Tibial nerve (tissue), 4 donors: ENCODE measurements around the gene ZNF385B. TPM values are rescaled to one million over a fixed set of nuclear protein-coding genes. Genes with fewer than 3 reads are reported as not detected.

Experiments used
- DNase-seq, 2 donors: peaks; one replicate each; pipeline ENCODE4 v3.0.0-alpha.2; 2019; ENCODE audit warnings: low spot score in 2 of 2
- H3K27ac ChIP-seq, 4 donors: fragments of 200-600 bp; sonication (generic) in 3 of 4; one replicate each; pipeline ENCODE4 v1.5.1; 2017 to 2019; ENCODE audit warnings: mild to moderate bottlenecking in 1 of 4
- H3K27me3 ChIP-seq, 2 donors: fragments of 200-600 bp; sonication (generic) in 1 of 2; one replicate each; pipeline versions ENCODE4 v1.5.1 to v1.6.0; 2017 to 2019
- H3K36me3 ChIP-seq, 3 donors: fragments of 200-600 bp; sonication (generic); one replicate each; pipeline ENCODE4 v1.5.1; 2018 to 2019
- H3K4me1 ChIP-seq, 4 donors: fragments of 200-600 bp; sonication (generic) in 3 of 4; one replicate each; pipeline ENCODE4 v1.5.1; 2017 to 2019
- H3K4me3 ChIP-seq, 4 donors: fragments of 200-600 bp; sonication (generic) in 3 of 4; one replicate each; pipeline ENCODE4 v1.5.1; 2017 to 2019; ENCODE audit warnings: mild to moderate bottlenecking in 1 of 4, moderate library complexity in 1 of 4
- H3K9me3 ChIP-seq, 4 donors: fragments of 200-600 bp; sonication (generic) in 3 of 4; one replicate each; pipeline ENCODE4 v1.5.1; 2017 to 2019
- EP300 ChIP-seq, 2 donors: sonication (generic); formaldehyde crosslinking; IDR thresholded peaks; one replicate each; pipeline ENCODE4 v1.6.1; 2017; ENCODE audit warnings: antibody characterized with exemption in 2 of 2, mild to moderate bottlenecking in 1 of 2
- POLR2A ChIP-seq, 2 donors: fragments of 450-650 bp; IDR thresholded peaks; one replicate each; pipeline ENCODE4 v1.6.1; 2017; ENCODE audit warnings: antibody characterized with exemption in 2 of 2, mild to moderate bottlenecking in 2 of 2, moderate library complexity in 2 of 2
- WGBS, 2 donors: methylation state at CpG; one replicate each; pipeline ENCODE4 v1.1.5; 2018; 5-methylcytosine and 5-hydroxymethylcytosine counted together
- total RNA-seq, 4 donors: library from RNA; depleted of rRNA; stranded (reverse); fragments of >200 nt; gene quantifications; one replicate each; pipeline ENCODE4 v1.1.0, GENCODE V29; 2016
- TF ChIP-seq, protein P1 (sequence below), 5 experiments: fragments of 200-600 bp in 3 of 5; fragments of 450-650 bp in 2 of 5; sonication (generic) in 3 of 5; IDR thresholded peaks; one replicate each; pipeline ENCODE4 v1.5.1; 2016 to 2019; ENCODE audit warnings: antibody characterized with exemption in 5 of 5, mild to moderate bottlenecking in 3 of 5, moderate library complexity in 2 of 5

ZNF385B gene
- total RNA-seq, 4 donors from 2014 or later = 1.2 to 3.9 (median 2.6) TPM

DNA sequence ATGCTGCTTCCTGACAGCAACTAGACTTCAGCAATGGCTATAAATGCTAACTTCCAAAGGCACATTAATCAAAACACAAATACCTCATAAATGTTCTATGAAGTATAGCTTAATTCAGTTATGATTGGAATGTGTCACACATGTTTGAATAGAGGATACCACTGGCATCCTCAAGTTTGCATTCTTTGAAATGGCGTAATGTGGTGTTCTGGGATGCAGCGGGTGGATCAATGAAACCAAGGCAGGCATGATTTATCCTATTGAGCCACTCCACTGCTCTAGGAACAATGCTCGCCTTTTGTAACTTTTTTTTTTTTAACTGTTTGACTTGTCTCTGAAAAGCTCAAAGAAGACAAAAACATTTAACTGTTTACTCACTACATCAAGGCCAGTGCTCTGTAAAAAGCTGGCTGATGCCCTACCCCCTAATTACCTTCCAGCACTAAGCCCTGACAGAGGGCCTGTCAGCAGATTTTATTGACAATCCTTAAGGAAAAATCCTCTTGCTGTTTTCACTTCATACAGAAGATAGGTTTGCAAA is 318.0 kb downstream of the ZNF385B start:
- H3K9me3 ChIP-seq = peaks cover 0 to 11% (median 0%) of the 10 kb centered on the region in 4 donors
- DNase-seq = no peak
- H3K36me3 ChIP-seq = no peaks in the 10 kb centered on the region
- H3K27ac ChIP-seq = no peak overlapping the region
- H3K4me1 ChIP-seq = no peaks in the 10 kb centered on the region
- TF ChIP-seq POLR2A (IDR thresholded peaks at IDR 0.05) (no peak), EP300 (IDR thresholded peaks at IDR 0.05) (no peak)
- TF ChIP-seq, protein P1, sequence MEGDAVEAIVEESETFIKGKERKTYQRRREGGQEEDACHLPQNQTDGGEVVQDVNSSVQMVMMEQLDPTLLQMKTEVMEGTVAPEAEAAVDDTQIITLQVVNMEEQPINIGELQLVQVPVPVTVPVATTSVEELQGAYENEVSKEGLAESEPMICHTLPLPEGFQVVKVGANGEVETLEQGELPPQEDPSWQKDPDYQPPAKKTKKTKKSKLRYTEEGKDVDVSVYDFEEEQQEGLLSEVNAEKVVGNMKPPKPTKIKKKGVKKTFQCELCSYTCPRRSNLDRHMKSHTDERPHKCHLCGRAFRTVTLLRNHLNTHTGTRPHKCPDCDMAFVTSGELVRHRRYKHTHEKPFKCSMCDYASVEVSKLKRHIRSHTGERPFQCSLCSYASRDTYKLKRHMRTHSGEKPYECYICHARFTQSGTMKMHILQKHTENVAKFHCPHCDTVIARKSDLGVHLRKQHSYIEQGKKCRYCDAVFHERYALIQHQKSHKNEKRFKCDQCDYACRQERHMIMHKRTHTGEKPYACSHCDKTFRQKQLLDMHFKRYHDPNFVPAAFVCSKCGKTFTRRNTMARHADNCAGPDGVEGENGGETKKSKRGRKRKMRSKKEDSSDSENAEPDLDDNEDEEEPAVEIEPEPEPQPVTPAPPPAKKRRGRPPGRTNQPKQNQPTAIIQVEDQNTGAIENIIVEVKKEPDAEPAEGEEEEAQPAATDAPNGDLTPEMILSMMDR (IDR thresholded peaks at IDR 0.05) = no peak
- no peak overlapping the region for H3K4me3 ChIP-seq
- 45 to 50% methylated on average over 3 of the region's 3 CpGs for WGBS, 2 donors
- no peaks in the 10 kb centered on the region for H3K27me3 ChIP-seq

DNA sequence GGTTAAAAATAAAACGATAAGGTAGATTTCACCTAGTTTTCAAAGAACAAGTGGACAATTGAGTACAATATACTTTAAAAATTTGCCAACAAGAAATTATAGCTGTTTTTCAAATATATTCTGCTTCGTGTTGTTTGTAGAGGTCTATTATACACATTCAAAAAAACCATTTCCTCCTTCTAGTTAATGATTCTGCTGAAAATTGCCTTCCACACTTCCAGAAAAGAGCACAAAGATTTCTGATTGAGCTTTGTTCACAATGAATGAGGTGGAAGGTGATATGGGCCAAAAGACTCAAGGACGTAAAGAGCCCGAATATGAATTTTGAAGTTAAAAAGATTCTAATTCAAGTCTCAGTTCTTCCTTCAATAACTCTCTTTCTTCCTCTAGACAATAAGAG is 319.8 kb downstream of the ZNF385B start:
- Histone ChIP-seq H3K9me3 (peaks cover 0 to 11% (median 0%) of the 10 kb centered on the region in 4 donors), H3K27ac (no peak overlapping the region), H3K4me1 (no peaks in the 10 kb centered on the region), H3K4me3 (no peak overlapping the region), H3K27me3 (no peaks in the 10 kb centered on the region), H3K36me3 (no peaks in the 10 kb centered on the region)
- DNase-seq = no peak
- 61 to 62% methylated on average over 4 of the region's 4 CpGs for WGBS, 2 donors
- no peak for TF ChIP-seq POLR2A (IDR thresholded peaks at IDR 0.05)
- TF ChIP-seq, protein P1 (IDR thresholded peaks at IDR 0.05) = no peak
- no peak for TF ChIP-seq EP300 (IDR thresholded peaks at IDR 0.05)

DNA sequence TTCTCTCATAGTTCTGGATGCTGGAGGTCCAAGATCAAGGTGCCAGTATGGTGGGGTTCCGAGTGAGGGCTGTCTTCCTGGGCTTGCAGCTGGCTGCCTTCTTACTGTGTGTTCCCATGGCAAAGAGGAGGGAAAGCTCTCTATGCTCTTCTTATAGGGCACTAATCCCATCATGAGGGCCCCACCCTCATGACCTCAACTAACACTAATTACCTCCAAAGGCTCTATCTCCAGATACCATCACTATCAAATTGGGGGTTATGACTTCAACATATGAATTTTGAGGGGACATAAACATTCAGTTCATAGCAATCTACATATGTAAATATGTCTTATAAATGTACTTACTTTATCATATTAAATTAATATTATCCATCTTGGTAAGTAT is 322.3 kb downstream of the ZNF385B start:
- H3K27ac ChIP-seq = no peak overlapping the region
- no peak for DNase-seq
- no peak overlapping the region for H3K4me3 ChIP-seq
- TF ChIP-seq POLR2A (IDR thresholded peaks at IDR 0.05) (no peak), EP300 (IDR thresholded peaks at IDR 0.05) (no peak)
- TF ChIP-seq, protein P1 (IDR thresholded peaks at IDR 0.05) = no peak
- no peaks in the 10 kb centered on the region for H3K4me1 ChIP-seq
- H3K9me3 ChIP-seq = peaks cover 0 to 11% (median 0%) of the 10 kb centered on the region in 4 donors
- no peaks in the 10 kb centered on the region for H3K36me3 ChIP-seq
- 96 to 100% methylated on average over 1 of the region's 1 CpG for WGBS, 2 donors
- no peaks in the 10 kb centered on the region for H3K27me3 ChIP-seq

DNA sequence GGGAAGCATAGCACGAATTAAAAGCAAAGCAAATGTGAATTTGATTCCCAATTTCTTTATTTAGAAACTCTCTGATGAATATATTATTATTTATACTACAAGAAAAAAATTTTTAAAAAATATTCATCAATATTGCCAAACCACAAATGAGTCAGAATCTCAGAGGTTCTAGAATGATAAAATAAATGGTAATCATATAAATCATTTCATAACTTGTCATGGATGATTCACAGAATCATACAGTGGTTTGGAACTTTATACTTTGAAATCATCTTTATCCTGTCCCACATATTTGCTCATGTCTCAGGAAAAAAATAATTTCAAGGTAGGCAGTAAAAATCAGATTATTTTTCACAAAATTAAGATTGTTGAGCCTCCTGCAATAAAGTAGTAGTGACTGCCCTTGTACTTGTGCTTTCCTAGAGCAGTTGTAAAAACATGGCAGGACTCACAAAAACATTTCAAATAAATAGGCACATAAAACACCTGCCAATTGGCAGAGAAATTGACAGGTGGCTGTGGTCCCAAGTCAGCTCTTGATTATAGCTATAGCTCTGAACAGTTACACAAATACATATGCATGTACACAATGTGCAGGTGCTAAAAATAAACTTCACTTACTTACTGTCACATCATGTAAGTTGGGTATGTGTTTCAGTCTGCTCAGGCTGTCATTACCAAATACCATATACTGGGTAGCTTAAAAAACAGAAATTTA is 322.8 kb downstream of the ZNF385B start:
- Histone ChIP-seq H3K27me3 (no peaks in the 10 kb centered on the region), H3K27ac (no peak overlapping the region), H3K4me3 (no peak overlapping the region), H3K36me3 (no peaks in the 10 kb centered on the region), H3K4me1 (no peaks in the 10 kb centered on the region), H3K9me3 (peaks cover 0 to 11% (median 0%) of the 10 kb centered on the region in 4 donors)
- WGBS, 2 donors = 55 to 65% methylated on average over 1 of the region's 1 CpG
- DNase-seq = no peak
- TF ChIP-seq POLR2A (IDR thresholded peaks at IDR 0.05) (no peak), EP300 (IDR thresholded peaks at IDR 0.05) (no peak)
- TF ChIP-seq, protein P1 (IDR thresholded peaks at IDR 0.05) = no peak

DNA sequence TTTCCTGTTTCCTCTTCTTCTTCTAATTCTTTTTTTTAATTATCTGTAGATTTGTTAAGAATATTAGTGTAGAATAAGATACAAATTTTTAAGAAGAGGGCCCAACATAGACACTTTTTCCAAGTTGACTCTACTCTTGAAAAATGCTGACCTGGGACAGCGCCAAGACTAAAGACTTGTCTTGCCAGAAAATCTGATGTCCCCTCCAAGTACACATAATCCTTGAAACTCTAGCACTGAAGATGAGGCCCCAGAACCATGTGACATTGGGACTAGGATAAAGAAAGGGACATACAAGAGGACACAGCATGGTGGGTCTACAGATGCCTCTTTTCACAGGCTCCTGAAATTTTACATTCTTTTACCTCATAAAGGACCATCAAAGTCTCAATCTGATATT is 325.2 kb downstream of the ZNF385B start:
- no peak for TF ChIP-seq EP300 (IDR thresholded peaks at IDR 0.05)
- TF ChIP-seq, protein P1 (IDR thresholded peaks at IDR 0.05) = no peak
- TF ChIP-seq POLR2A (IDR thresholded peaks at IDR 0.05) = no peak
- H3K27me3 ChIP-seq = no peaks in the 10 kb centered on the region
- no peaks in the 10 kb centered on the region for H3K4me1 ChIP-seq
- H3K36me3 ChIP-seq = no peaks in the 10 kb centered on the region
- H3K4me3 ChIP-seq = no peak overlapping the region
- 95 to 97% methylated on average over 1 of the region's 1 CpG for WGBS, 2 donors
- peak in 1 of 2 donors; percentile 16 for DNase-seq
- H3K9me3 ChIP-seq = peaks cover 0 to 11% (median 0%) of the 10 kb centered on the region in 4 donors
- H3K27ac ChIP-seq = no peak overlapping the region
